HepG2 (cell line): ENCODE results near the gene UBTD2. TPM values are rescaled to one million over a fixed set of nuclear protein-coding genes. Genes with fewer than 3 reads are reported as not detected.

Source experiments
- ARID5B ChIP-seq: IDR thresholded peaks from 2 replicates; pipeline ENCODE4 v1.4.0; 2020; ENCODE audit warnings: mild to moderate bottlenecking, missing genetic modification reagents
- ATF4 ChIP-seq, 2 experiments: fragments of 450-650 bp in 1 of 2; sonication (generic) in 1 of 2; formaldehyde crosslinking; IDR thresholded peaks; 2 replicates each; pipeline versions ENCODE4 v1.5.0 to v1.8.0; 2020 to 2022; ENCODE audit warnings: mild to moderate bottlenecking in 1 of 2, missing genetic modification reagents in 1 of 2
- CEBPB ChIP-seq: IDR thresholded peaks from 2 replicates; pipeline ENCODE4 v1.6.1; 2011; ENCODE audit warnings: low read depth, low read length, improper control_type of control experiment, borderline replicate concordance
- CERS6 ChIP-seq: sonication (generic); formaldehyde crosslinking; IDR thresholded peaks from 2 replicates; pipeline ENCODE4 v1.5.0; 2020; ENCODE audit warnings: missing genetic modification reagents
- CREB1 ChIP-seq, 2 experiments: fragments of 450-650 bp in 1 of 2; IDR thresholded peaks; 2 replicates each; pipeline ENCODE4 v1.6.1; 2016 to 2017; ENCODE audit warnings: control low read depth in 1 of 2, mild to moderate bottlenecking in 1 of 2, missing compliant biosample characterization in 1 of 2, missing genetic modification characterization in 1 of 2
- FOSL2 ChIP-seq: sonication (generic); formaldehyde crosslinking; IDR thresholded peaks from 2 replicates; pipeline ENCODE4 v1.4.0; 2020; ENCODE audit warnings: missing genetic modification reagents
- FOXK1 ChIP-seq: sonication (generic); formaldehyde crosslinking; IDR thresholded peaks from 2 replicates; pipeline ENCODE4 v1.4.0; 2020; ENCODE audit warnings: low read depth, missing genetic modification reagents, borderline replicate concordance
- FOXP1 ChIP-seq, 2 experiments: fragments of 450-650 bp in 1 of 2; IDR thresholded peaks; 2 replicates each; pipeline ENCODE4 v1.6.1; 2017 to 2018; ENCODE audit warnings: antibody characterized with exemption in 1 of 2
- GATAD2A ChIP-seq: IDR thresholded peaks from 2 replicates; pipeline ENCODE4 v1.6.1; 2016
- HNF1B ChIP-seq: sonication (generic); formaldehyde crosslinking; IDR thresholded peaks from 2 replicates; pipeline ENCODE4 v1.5.1; 2020; ENCODE audit warnings: mild to moderate bottlenecking, moderate library complexity, missing genetic modification reagents
- KLF11 ChIP-seq: IDR thresholded peaks from 2 replicates; pipeline ENCODE4 v1.6.1; 2016; ENCODE audit warnings: missing compliant biosample characterization
- NFYC ChIP-seq: IDR thresholded peaks from 2 replicates; pipeline ENCODE4 v1.6.1; 2016; ENCODE audit warnings: missing genetic modification reagents, missing compliant biosample characterization
- SAP130 ChIP-seq: IDR thresholded peaks from 2 replicates; pipeline ENCODE4 v1.6.1; 2016; ENCODE audit warnings: low read depth
- SOX5 ChIP-seq: IDR thresholded peaks from 2 replicates; pipeline ENCODE4 v1.6.1; 2016; ENCODE audit warnings: borderline replicate concordance
- SOX6 ChIP-seq, 2 experiments: fragments of 450-650 bp in 1 of 2; sonication (generic) in 1 of 2; formaldehyde crosslinking in 1 of 2; IDR thresholded peaks; 2 replicates each; pipeline versions ENCODE4 v1.4.0 to v1.6.1; 2017 to 2020; ENCODE audit warnings: antibody characterized with exemption in 1 of 2, mild to moderate bottlenecking in 1 of 2, missing genetic modification reagents in 1 of 2
- ZNF263 ChIP-seq: sonication (generic); formaldehyde crosslinking; IDR thresholded peaks from 2 replicates; pipeline ENCODE4 v1.4.0; 2020; ENCODE audit warnings: missing genetic modification reagents
- ZNF75D ChIP-seq: sonication (generic); formaldehyde crosslinking; IDR thresholded peaks from 2 replicates; pipeline ENCODE4 v1.8.1; 2023; ENCODE audit warnings: missing genetic modification reagents, mild to moderate bottlenecking, borderline replicate concordance
- polyA plus RNA-seq, 8 experiments: library from polyadenylated mRNA; depleted of rRNA in 3 of 8; stranded (reverse) in 7 of 8; unstranded in 1 of 8; fragments of >200 nt; fragmentation: Illumina TruSeq in 4 of 8; extraction: Trizol in 4 of 8; gene quantifications; 2 replicates each; pipeline versions ENCODE4 v1.2.1 to v1.2.3, GENCODE V29; 2011 to 2016; ENCODE audit warnings: low read depth in 4 of 8, missing spikeins in 1 of 8, mixed read lengths in 1 of 8; ENCODE audit not compliant: insufficient read depth in 1 of 8
- total RNA-seq, 5 experiments: library from RNA; depleted of rRNA; stranded (reverse); fragments of >200 nt; fragmentation: Illumina TruSeq; extraction: Trizol; gene quantifications; 2 replicates each; pipeline ENCODE4 v1.2.3, GENCODE V29; 2016; ENCODE audit warnings: low read depth in 1 of 5

Gene UBTD2
- total and polyA plus RNA-seq, 2 of the 13 experiments (the other 11 are each of a cell fraction or from before 2014, with no cell fraction given), result 15.2 to 24.1 TPM

GRCh38 chr5:172276214-172276613, 7.3 kb downstream of the UBTD2 start (continued):
- 0 out of 2 replicates have a peak, but pooled peaks have one; percentile 21 for TF ChIP-seq HNF1B (CRISPR knock-in tag)
- TF ChIP-seq ARID5B, result peak; percentile 11; the same call in 1 of the 2 replicates
- no peak for TF ChIP-seq KLF11
- peak; percentile 58; the same call in 1 of the 2 replicates for TF ChIP-seq GATAD2A (CRISPR knock-in tag)
- TF ChIP-seq FOSL2, result peak; percentile 88
- no peak for TF ChIP-seq SOX6 (IDR thresholded peaks at IDR 0.05)
- TF ChIP-seq SOX6 (CRISPR knock-in tag; IDR thresholded peaks at IDR 0.05), result peak; percentile 68
- peak; percentile 49; the same call in 1 of the 2 replicates for TF ChIP-seq FOXK1 (CRISPR knock-in tag)
- TF ChIP-seq SAP130, result peak; percentile 31; the same call in 1 of the 2 replicates
- peak; percentile 19; the same call in 1 of the 2 replicates for TF ChIP-seq CEBPB
- TF ChIP-seq NFYC (CRISPR knock-in tag), result no peak
- TF ChIP-seq FOXP1 (IDR thresholded peaks at IDR 0.05), result no peak
- peak; percentile 88 for TF ChIP-seq FOXP1 (CRISPR knock-in tag; IDR thresholded peaks at IDR 0.05)
- no peak for TF ChIP-seq ZNF75D
- peak; percentile 56; the same call in 1 of the 2 replicates for TF ChIP-seq SOX5
- TF ChIP-seq CREB1 (IDR thresholded peaks at IDR 0.05), result no peak
- TF ChIP-seq CREB1 (CRISPR knock-in tag; IDR thresholded peaks at IDR 0.05), result peak; percentile 53; the same call in 1 of the 2 replicates
- TF ChIP-seq ZNF263 (CRISPR knock-in tag), result no peak
- no peak for TF ChIP-seq CERS6
- peak in 1 of 2 experiments; percentile 49; a peak in 1 of 4 replicates for TF ChIP-seq ATF4 (CRISPR knock-in tag; IDR thresholded peaks at IDR 0.05)
